A673 (cell line): ENCODE data around the gene ABCA4. TPM values are rescaled to one million over a fixed set of nuclear protein-coding genes. Genes with fewer than 3 reads are reported as not detected.

Source experiments
- BruUV-seq: library from RNA; stranded (reverse); fragments of 400-500 nt; replicated peaks from 2 replicates; lab custom pipeline; 2021; lab: Mats Ljungman, UMichigan
- CTCF ChIA-PET: fragments of 300-600 bp; sonication (Branson Sonifier 250); formaldehyde crosslinking; loops from one replicate; lab custom pipeline; 2022; ENCODE audit warnings: antibody characterized with exemption; lab: Charles Lee
- POLR2A ChIA-PET: fragments of 300-600 bp; sonication (Branson Sonifier 250); formaldehyde crosslinking; loops from one replicate; lab custom pipeline; 2022; ENCODE audit warnings: antibody characterized with exemption; ENCODE audit not compliant: low non-redundant PET; lab: Charles Lee
- DNase-seq: peaks from one replicate; pipeline ENCODE4 v3.0.0-alpha.2; 2015; ENCODE audit warnings: low spot score
- H3K27ac ChIP-seq: fragments of 200-600 bp; sonication (generic); 2 replicates; pipeline ENCODE4 v1.5.1; 2016; ENCODE audit warnings: mixed run types, low read depth, mild to moderate bottlenecking, mixed read lengths, antibody characterized with exemption, low read length; ENCODE audit not compliant: poor library complexity, severe bottlenecking
- H3K27me3 ChIP-seq: fragments of 200-600 bp; sonication (generic); replicated peaks from 2 replicates; pipeline ENCODE4 v1.6.1; 2017; ENCODE audit warnings: mixed run types, low read depth, mild to moderate bottlenecking, mixed read lengths, antibody characterized with exemption, low read length; ENCODE audit not compliant: insufficient read depth, poor library complexity
- H3K36me3 ChIP-seq: fragments of 200-600 bp; sonication (generic); 2 replicates; pipeline ENCODE4 v1.6.1; 2016; ENCODE audit warnings: mixed run types, mild to moderate bottlenecking, mixed read lengths, antibody characterized with exemption, low read length; ENCODE audit not compliant: insufficient read depth, poor library complexity, severe bottlenecking
- H3K4me1 ChIP-seq: fragments of 200-600 bp; sonication (generic); 2 replicates; pipeline ENCODE4 v1.6.1; 2017; ENCODE audit warnings: mixed run types, mild to moderate bottlenecking, mixed read lengths, antibody characterized with exemption, low read length; ENCODE audit not compliant: insufficient read depth, poor library complexity, severe bottlenecking
- H3K4me3 ChIP-seq: fragments of 200-600 bp; sonication (generic); 2 replicates; pipeline ENCODE4 v1.5.1; 2016; ENCODE audit warnings: low read depth, mixed run types, mild to moderate bottlenecking, mixed read lengths, low read length; ENCODE audit not compliant: poor library complexity, severe bottlenecking
- H3K9me3 ChIP-seq: fragments of 200-600 bp; sonication (generic); 2 replicates; pipeline ENCODE4 v1.6.1; 2016; ENCODE audit warnings: mixed run types, low read depth, mild to moderate bottlenecking, mixed read lengths, antibody characterized with exemption, low read length; ENCODE audit not compliant: poor library complexity, severe bottlenecking
- CTCF ChIP-seq: fragments of 300-800, 200-600 bp; sonication (generic); conservative IDR thresholded peaks from 2 replicates; pipeline ENCODE4 v1.5.1; 2017; ENCODE audit warnings: low read depth, mild to moderate bottlenecking, antibody characterized with exemption, low read length, moderate library complexity, mixed read lengths
- EZH2 ChIP-seq: fragments of 200-600 bp; sonication (generic); IDR thresholded peaks from 2 replicates; pipeline ENCODE4 v1.6.1; 2017; ENCODE audit warnings: borderline replicate concordance, low read depth, mild to moderate bottlenecking, mixed read lengths, antibody characterized with exemption, low read length; ENCODE audit not compliant: poor library complexity, severe bottlenecking
- intact Hi-C: fragments of 100-400 bp; cut with micrococcal nuclease; formaldehyde crosslinking; loops from one replicate; pipeline ENCODE4 v1.10.0; 2022; ENCODE audit not compliant: unreplicated experiment
- total RNA-seq: library from RNA; stranded (reverse); gene quantifications from 2 replicates; pipeline ENCODE4 v1.2.3, GENCODE V29; 2021

ABCA4 gene
- total RNA-seq, 1 experiment from 2014 or later, result 0.09 TPM

GRCh38 chr1:94092210-94092613, 28.7 kb downstream of the ABCA4 start:
- CTCF ChIA-PET, result no interaction called here
- BruUV-seq, result no TSS peak
- Histone ChIP-seq H3K27me3 (no peaks in the 10 kb centered on the region), H3K4me3 (no peak overlapping the region), H3K4me1 (peaks cover 37% of the 10 kb centered on the region), H3K27ac (no peak overlapping the region), H3K36me3 (no peaks in the 10 kb centered on the region), H3K9me3 (no peaks in the 10 kb centered on the region)
- TF ChIP-seq EZH2, result no peak
- no peak for TF ChIP-seq CTCF
- POLR2A ChIA-PET, result no interaction called here
- peak; percentile 35 for DNase-seq
- intact Hi-C loops, result no loop called here

- POLR2A ChIA-PET, result no interaction called here
- DNase-seq, result no peak
- intact Hi-C loops, result no loop called here
- CTCF ChIA-PET, result no interaction called here
- H3K36me3 ChIP-seq, result no peaks in the 10 kb centered on the region
- H3K4me1 ChIP-seq, result peaks cover 24% of the 10 kb centered on the region
- TF ChIP-seq CTCF (no peak), EZH2 (no peak)
- no peaks in the 10 kb centered on the region for H3K27me3 ChIP-seq
- H3K9me3 ChIP-seq, result no peaks in the 10 kb centered on the region
- H3K4me3 ChIP-seq, result no peak overlapping the region
- BruUV-seq, result no TSS peak
- H3K27ac ChIP-seq, result no peak overlapping the region
Observed at GRCh38 chr1:94090761-94091160, 30.2 kb downstream of the ABCA4 start.

DNA sequence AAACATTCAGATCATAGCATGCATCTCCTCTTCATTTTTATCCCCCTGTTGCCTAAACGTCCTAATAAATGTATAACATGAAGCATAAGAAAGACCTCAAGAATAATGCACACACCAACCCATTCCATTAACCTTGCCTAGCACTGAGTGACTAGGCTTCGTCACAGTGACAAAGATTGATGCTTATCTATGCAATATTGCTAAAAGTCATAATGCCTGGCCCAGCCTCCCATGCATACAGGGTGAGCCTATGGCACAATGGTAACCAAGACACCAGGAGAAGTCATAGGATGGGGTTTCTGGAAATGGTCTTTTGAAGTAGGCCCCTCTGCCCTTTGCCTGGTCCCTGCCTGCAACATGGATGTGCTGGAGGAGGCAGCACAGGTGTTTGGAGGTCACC, 33.8 kb downstream of the ABCA4 start:
- H3K4me3 ChIP-seq, result no peak overlapping the region
- H3K9me3 ChIP-seq, result no peaks in the 10 kb centered on the region
- no peaks in the 10 kb centered on the region for H3K27me3 ChIP-seq
- CTCF ChIA-PET, result no interaction called here
- POLR2A ChIA-PET, result no interaction called here
- no peaks in the 10 kb centered on the region for H3K4me1 ChIP-seq
- TF ChIP-seq CTCF (no peak), EZH2 (no peak)
- no TSS peak for BruUV-seq
- no peaks in the 10 kb centered on the region for H3K36me3 ChIP-seq
- no peak overlapping the region for H3K27ac ChIP-seq
- DNase-seq, result no peak
- intact Hi-C loops, result no loop called here
